GM12878 (cell line): ENCODE data around the gene TCEAL4. TPM values are rescaled to one million over a fixed set of nuclear protein-coding genes. Genes with fewer than 3 reads are reported as not detected.

Source experiments
- ATAC-seq: fragments of 200-7000 bp; cut with Tn5 transposase; 3 replicates; pipeline ENCODE4 v1.9.1; 2020; ENCODE audit warnings: mild to moderate bottlenecking, moderate library complexity
- BruUV-seq: library from RNA; stranded (reverse); fragments of 400-500 nt; replicated peaks from 2 replicates; lab custom pipeline; 2021; lab: Mats Ljungman, UMichigan
- CTCF ChIA-PET: fragments of 300-600 bp; sonication (Branson Sonifier 250); formaldehyde crosslinking; extraction: SDS; loops from one replicate; lab custom pipeline; 2021; ENCODE audit warnings: inconsistent platforms; lab: Yijun Ruan, JAX
- POLR2A ChIA-PET: fragments of 350-600 bp; formaldehyde crosslinking; extraction: SDS; loops from one replicate; lab custom pipeline; 2021; ENCODE audit warnings: inconsistent platforms; lab: Charles Lee
- RAD21 ChIA-PET: fragments of 300-600 bp; sonication (Branson Sonifier 250); formaldehyde crosslinking; loops from one replicate; lab custom pipeline; 2023; ENCODE audit warnings: antibody characterized with exemption; ENCODE audit not compliant: unreplicated experiment; lab: Charles Lee
- SMC1A ChIA-PET: fragments of 300-600 bp; sonication (Branson Sonifier 250); formaldehyde crosslinking; loops from one replicate; lab custom pipeline; 2023; ENCODE audit not compliant: unreplicated experiment, uncharacterized antibody; lab: Charles Lee
- DNase-seq: peaks from one replicate; pipeline ENCODE4 v3.0.0-alpha.2; 2011; ENCODE audit warnings: low read depth, low spot score
- FAIRE-seq: peaks from 3 replicates; lab custom pipeline; 2011; peaks lifted over from hg19 to GRCh38; lab: Jason Lieb, UNC
- H2AFZ ChIP-seq: 2 replicates; pipeline ENCODE4 v1.6.0; 2011; ENCODE audit warnings: low read depth, low read length, control low read depth; ENCODE audit not compliant: control insufficient read depth
- H3K27ac ChIP-seq: 2 replicates; pipeline ENCODE4 v1.5.1; 2011; ENCODE audit warnings: control low read depth; ENCODE audit not compliant: control insufficient read depth, insufficient read depth
- H3K27me3 ChIP-seq, 2 experiments: replicated peaks in 1 of 2; 2 replicates each; pipeline versions ENCODE4 v1.6.0 to v1.6.1; 2011; ENCODE audit warnings: low read length in 1 of 2; ENCODE audit not compliant: control insufficient read depth in 2 of 2, insufficient read depth in 2 of 2
- H3K36me3 ChIP-seq, 2 experiments: 2 replicates each; pipeline ENCODE4 v1.5.1; 2011; ENCODE audit warnings: low read length in 1 of 2; ENCODE audit not compliant: control insufficient read depth in 2 of 2, insufficient read depth in 2 of 2
- H3K4me1 ChIP-seq: 2 replicates; pipeline ENCODE4 v1.6.1; 2011; ENCODE audit warnings: mild to moderate bottlenecking, low read length, moderate library complexity, mixed read lengths; ENCODE audit not compliant: control insufficient read depth, insufficient read depth
- H3K4me2 ChIP-seq: 2 replicates; pipeline ENCODE4 v1.6.0; 2011; ENCODE audit warnings: control low read depth; ENCODE audit not compliant: control insufficient read depth, insufficient read depth
- H3K4me3 ChIP-seq: fragments of 200-600 bp; sonication (generic); 2 replicates; pipeline ENCODE4 v1.5.1; 2016
- H3K79me2 ChIP-seq: 2 replicates; pipeline ENCODE4 v1.6.0; 2011; ENCODE audit warnings: low read length; ENCODE audit not compliant: control insufficient read depth, insufficient read depth
- H3K9ac ChIP-seq: 2 replicates; pipeline ENCODE4 v1.8.0; 2011; ENCODE audit warnings: low read length, control low read depth, mixed read lengths; ENCODE audit not compliant: control insufficient read depth, insufficient read depth
- H3K9me3 ChIP-seq: replicated peaks from 3 replicates; pipeline ENCODE4 v1.5.1; 2011; ENCODE audit warnings: mild to moderate bottlenecking, low read length; ENCODE audit not compliant: control insufficient read depth, insufficient read depth
- H4K20me1 ChIP-seq: 2 replicates; pipeline ENCODE4 v1.6.0; 2011; ENCODE audit not compliant: control insufficient read depth, insufficient read depth
- ESRRA ChIP-seq: IDR thresholded peaks from 2 replicates; pipeline ENCODE4 v1.6.1; 2012; ENCODE audit warnings: mild to moderate bottlenecking, low read length, improper control_type of control experiment
- SRF ChIP-seq, 2 experiments: IDR thresholded peaks; 2 replicates each; pipeline ENCODE4 v1.6.1; 2011; ENCODE audit warnings: low read depth in 2 of 2, low read length in 2 of 2, mild to moderate bottlenecking in 1 of 2, moderate library complexity in 1 of 2
- SUZ12 ChIP-seq: fragments of 200-600 bp; sonication (generic); IDR thresholded peaks from one replicate; pipeline ENCODE4 v1.6.1; 2018; ENCODE audit warnings: antibody characterized with exemption, mild to moderate bottlenecking; ENCODE audit not compliant: unreplicated experiment
- ZBTB4 ChIP-seq: fragments of 450-650 bp; formaldehyde crosslinking; IDR thresholded peaks from 2 replicates; pipeline ENCODE4 v1.4.0; 2022; ENCODE audit warnings: mild to moderate bottlenecking, moderate library complexity
- WGBS: methylation state at CpG from one replicate; pipeline ENCODE4 v1.1.6; 2016; ENCODE audit warnings: low lambda C conversion rate; ENCODE audit not compliant: insufficient replicate concordance, insufficient coverage; ENCODE audit errors: missing lambda C conversion rate; 5-methylcytosine and 5-hydroxymethylcytosine counted together
- in situ Hi-C: fragments of 300-500 bp; cut with MboI; formaldehyde crosslinking; loops from 9 replicates; pipeline ENCODE4 v1.14.3; 2018; ENCODE audit warnings: mixed read lengths
- intact Hi-C: fragments of 100-400 bp; cut with micrococcal nuclease; formaldehyde crosslinking; loops from one replicate; pipeline ENCODE4 v1.14.2; 2022; ENCODE audit not compliant: unreplicated experiment
- polyA plus RNA-seq, 11 experiments: library from polyadenylated mRNA; depleted of rRNA in 4 of 11; unstranded in 6 of 11; stranded (reverse) in 5 of 11; fragments of >200 nt; fragmentation: Nextera tagmentation in 4 of 11; fragmentation: Illumina TruSeq in 1 of 11; extraction: Ambion mirVana in 4 of 11; extraction: Trizol in 1 of 11; gene quantifications; 1 replicate in 1 of 11; 2 replicates in 10 of 11; pipeline versions ENCODE4 v1.2.1 to v1.2.3, GENCODE V29; 2011 to 2016; ENCODE audit warnings: inconsistent platforms in 2 of 11, missing spikeins in 2 of 11, low read depth in 1 of 11
- total RNA-seq, 4 experiments: library from RNA; depleted of rRNA in 3 of 4; stranded (reverse); fragments of >200 nt in 3 of 4; fragmentation: Illumina TruSeq in 1 of 4; extraction: Trizol in 1 of 4; gene quantifications; 2 replicates each; pipeline versions ENCODE4 v1.2.1 to v1.2.3, GENCODE V29; 2013 to 2021

TCEAL4 gene
- total and polyA plus RNA-seq, 10 of the 15 experiments (the other 5 are each of a cell fraction or from before 2014, with no cell fraction given): 9.6 to 63.8 (median 32.1) TPM

- H3K36me3 ChIP-seq: no peaks in the 10 kb centered on the region
- H4K20me1 ChIP-seq: no peaks in the 10 kb centered on the region
- H3K9ac ChIP-seq: no peak overlapping the region
- DNase-seq: no peak
- no peak overlapping the region for H2AFZ ChIP-seq
- H3K4me1 ChIP-seq: no peaks in the 10 kb centered on the region
- no peak overlapping the region for H3K4me2 ChIP-seq
- TF ChIP-seq SRF (IDR thresholded peaks at IDR 0.05; ENCODE audit: low read depth in 2 of 2, low read length in 2 of 2) (no peak), SUZ12 (no peak), ZBTB4 (CRISPR knock-in tag) (no peak), ESRRA (no peak)
- in situ Hi-C loops: no loop called here
- no TSS peak for BruUV-seq
- ATAC-seq: no peak
- no peak overlapping the region for H3K27ac ChIP-seq
- RAD21 ChIA-PET: no interaction called here
- no peak for FAIRE-seq
- H3K27me3 ChIP-seq: no peaks in the 10 kb centered on the region
- WGBS: 84% methylated on average over 5 of the region's 5 CpGs
- POLR2A ChIA-PET: interaction anchor here (0.7 kb wide), 1 partner anchor 20 kb away, joined by 3 read pairs; no protein-coding TSS in a partner anchor
- H3K9me3 ChIP-seq: no peaks in the 10 kb centered on the region
- H3K4me3 ChIP-seq: no peak overlapping the region
- no peaks in the 10 kb centered on the region for H3K79me2 ChIP-seq
- CTCF ChIA-PET: interaction anchor here (1.8 kb wide), 1 partner anchor 60 kb away, joined by 4 read pairs; no protein-coding TSS in a partner anchor
- intact Hi-C loops: no loop called here
- SMC1A ChIA-PET: interaction anchor here (1.0 to 1.6 kb wide), 3 partner anchors 26 to 95 kb away, joined by 3 to 6 read pairs (median 4); no protein-coding TSS in a partner anchor
Measured at GRCh38 chrX:103631145-103631544, 45.8 kb downstream of the TCEAL4 start.
